Measurements from ENCODE around the gene SERINC3.

Gene SERINC3

GRCh38 chr20:44532259-44532980 lies 10.6 kb upstream of the SERINC3 start:
- DNase-seq = no peak

GRCh38 chr20:44528309-44528708 lies 6.4 kb upstream of the SERINC3 start:
- no peak for DNase-seq

- DNase-seq = no peak
Observed at GRCh38 chr20:44527716-44528199, 5.9 kb upstream of the SERINC3 start.

- DNase-seq = no peak
Observed at GRCh38 chr20:44526129-44526528, 4.3 kb upstream of the SERINC3 start.

- no peak for DNase-seq
Observed at GRCh38 chr20:44523746-44524145, 1.9 kb upstream of the SERINC3 start.

- DNase-seq = no peak
Observed at GRCh38 chr20:44522841-44523240, 971 bp upstream of the SERINC3 start.

- DNase-seq = no peak
Observed at GRCh38 chr20:44520881-44521280, 989 bp downstream of the SERINC3 start.

GRCh38 chr20:44518248-44518647 lies 3.6 kb downstream of the SERINC3 start:
- DNase-seq = no peak

- no peak for DNase-seq
Observed at GRCh38 chr20:44517454-44517853, 4.4 kb downstream of the SERINC3 start.

GRCh38 chr20:44516491-44516890 lies 5.4 kb downstream of the SERINC3 start:
- no peak for DNase-seq

- no peak for DNase-seq
Observed at GRCh38 chr20:44513871-44514270, 8.0 kb downstream of the SERINC3 start.

GRCh38 chr20:44509762-44510161 lies 12.1 kb downstream of the SERINC3 start:
- DNase-seq = no peak

- DNase-seq = no peak
Observed at GRCh38 chr20:44504402-44505307, 17.2 kb downstream of the SERINC3 start.

GRCh38 chr20:44502968-44503367 lies 18.9 kb downstream of the SERINC3 start:
- no peak for DNase-seq

GRCh38 chr20:44501448-44501847 lies 20.4 kb downstream of the SERINC3 start:
- DNase-seq = no peak

GRCh38 chr20:44500221-44500620 lies 21.6 kb downstream of the SERINC3 start:
- no peak for DNase-seq

GRCh38 chr20:44497761-44498160 lies 24.1 kb downstream of the SERINC3 start:
- DNase-seq = no peak

- no peak for DNase-seq
Observed at GRCh38 chr20:44496976-44497375, 24.9 kb downstream of the SERINC3 start.

- DNase-seq = no peak
Observed at GRCh38 chr20:44495802-44496481, 25.9 kb downstream of the SERINC3 start.

- no peak for DNase-seq
Observed at GRCh38 chr20:44495257-44495656, 26.6 kb downstream of the SERINC3 start.

- no peak for DNase-seq
Observed at GRCh38 chr20:44494681-44495080, 27.2 kb downstream of the SERINC3 start.

- DNase-seq = no peak
Observed at GRCh38 chr20:44494266-44494665, 27.6 kb downstream of the SERINC3 start.

GRCh38 chr20:44491635-44492395 lies 30.1 kb downstream of the SERINC3 start:
- DNase-seq = no peak
